Hair follicle dermal papilla cell (primary cell): Measurements from ENCODE around the gene CIB1. TPM values are rescaled to one million over a fixed set of nuclear protein-coding genes. Genes with fewer than 3 reads are reported as not detected.

ENCODE experiments used
- small RNA-seq: library from RNA; depleted of rRNA; stranded (forward); fragments of <200 nt; gene quantifications from one replicate; pipeline ENCODE3, GENCODE V24; 2012
- total RNA-seq: library from RNA; depleted of rRNA; stranded (reverse); fragments of >200 nt; gene quantifications from 2 replicates; pipeline ENCODE4 v1.2.3, GENCODE V29; 2012

The CIB1 gene
- 13.5 and 15.9 TPM in 2 replicates for total RNA-seq

GRCh38 chr15:90233387-90234095 lies at the start of gene CIB1:
Gene CIB1 (minus strand): TSS chr15:90233941. CDS start chr15:90233885, 56 bp downstream.

GRCh38 chr15:90265271-90266060 lies 31.7 kb upstream of the CIB1 start, which contains the start of gene NGRN:
Gene NGRN (plus strand): TSS chr15:90265672. CDS start chr15:90265713, 41 bp downstream.

GRCh38 chr15:90249203-90249863 lies 15.6 kb upstream of the CIB1 start, which contains the start of gene TTLL13:
Gene TTLL13 (plus strand): TSS chr15:90249556. CDS start chr15:90250631, 1,075 bp downstream.

GRCh38 chr15:90234096-90234988 lies 601 bp upstream of the CIB1 start, which contains the start of gene GDPGP1:
Gene GDPGP1 (plus strand): TSS chr15:90234209. CDS start chr15:90240909, 6,700 bp downstream.

GRCh38 chr15:90201130-90201943 lies 32.4 kb downstream of the CIB1 start, which contains the start of gene SEMA4B:
Gene SEMA4B (plus strand): TSS chr15:90201330. CDS start chr15:90201579, 249 bp downstream.

Small RNAs within 50 kb of the gene (small RNA-seq; reads per million reads assigned to genes)
- not detected for gene AC091167.3

Other genes starting within 250 kb of the CIB1 start
- 19.7 and 25.2 TPM in 2 replicates for gene ZNF710, start 232.6 kb downstream of the CIB1 start, total RNA-seq
- 114 and 153 TPM in 2 replicates for gene IDH2, start 131.5 kb downstream of the CIB1 start, total RNA-seq
- 8.4 and 9.2 TPM in 2 replicates for gene SEMA4B, start 32.6 kb downstream of the CIB1 start, total RNA-seq
- 4.5 and 7.5 TPM in 2 replicates for gene GDPGP1, start 268 bp upstream of the CIB1 start, total RNA-seq
- gene TTLL13, start 15.6 kb upstream of the CIB1 start, total RNA-seq: 0.16 TPM in 1 of 2 replicates, not detected in the other
- 72.7 and 73.5 TPM in 2 replicates for gene NGRN, start 31.7 kb upstream of the CIB1 start, total RNA-seq
- gene ZNF774, start 118.3 kb upstream of the CIB1 start, total RNA-seq: 0.85 and 1.9 TPM in 2 replicates
- gene IQGAP1, start 154.3 kb upstream of the CIB1 start, total RNA-seq: 233 and 273 TPM in 2 replicates